Suppressor macrophage treated with lipopolysaccharide for 1 hour (primary cell): Measurements from ENCODE around the gene PITPNC1.
A peak's percentile ranks its signal among the peaks of the same experiment; 100 is the strongest.
"Not testable (repeated sequence)": the region's sequence is repeated elsewhere in the genome, so short reads cannot be mapped to it uniquely, and the experiment has no call there.

ENCODE experiments used
- DNase-seq, 3 donors: peaks; one replicate each; pipeline ENCODE4 v3.0.0-alpha.2; 2020 to 2022

Gene PITPNC1

DNA sequence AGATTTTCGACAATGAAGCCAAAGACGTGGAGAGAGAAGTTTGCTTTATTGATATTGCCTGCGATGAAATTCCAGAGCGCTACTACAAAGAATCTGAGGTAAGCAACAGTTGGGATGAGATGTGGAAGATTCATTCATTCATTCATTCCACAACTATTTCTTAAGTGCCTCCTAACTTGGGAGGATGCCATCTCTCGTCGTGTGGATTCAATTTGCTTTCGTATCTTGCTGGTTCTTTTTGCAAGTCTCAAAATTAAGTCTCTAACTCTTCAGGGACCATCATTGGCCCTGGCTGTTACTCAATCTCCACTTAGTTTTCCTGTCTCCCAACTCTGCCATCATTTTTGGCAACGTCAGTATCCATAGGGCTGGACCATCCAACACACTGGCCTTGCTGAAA is 255.1 kb downstream of the PITPNC1 start:
- no peak for DNase-seq

GRCh38 chr17:67633751-67634211 is 256.7 kb downstream of the PITPNC1 start:
- no peak for DNase-seq

DNA sequence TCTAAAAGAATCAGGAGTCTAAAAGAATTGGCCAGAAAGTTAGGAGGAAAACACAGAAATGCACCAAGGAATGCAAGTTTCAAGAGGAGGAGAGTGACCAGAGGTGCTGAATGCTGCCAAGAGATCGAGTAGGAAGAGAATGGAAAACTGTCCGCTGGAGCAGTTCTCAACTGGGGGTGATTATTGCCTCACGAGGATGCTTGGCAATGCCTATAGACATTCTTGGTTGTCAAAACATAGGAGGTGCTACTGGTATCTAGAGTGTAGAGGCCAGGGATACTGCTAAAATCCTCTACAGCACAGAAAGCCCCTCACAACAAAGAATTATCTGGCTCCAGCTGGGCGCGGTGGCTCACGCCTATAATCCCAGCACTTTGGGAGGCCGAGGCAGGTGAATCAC is 258.6 kb downstream of the PITPNC1 start:
- no peak for DNase-seq

- DNase-seq: no peak
These were observed 259.2 kb downstream of the PITPNC1 start for GRCh38 chr17:67636312-67636711.

GRCh38 chr17:67636834-67637520 is 259.9 kb downstream of the PITPNC1 start:
- DNase-seq: no peak

DNA sequence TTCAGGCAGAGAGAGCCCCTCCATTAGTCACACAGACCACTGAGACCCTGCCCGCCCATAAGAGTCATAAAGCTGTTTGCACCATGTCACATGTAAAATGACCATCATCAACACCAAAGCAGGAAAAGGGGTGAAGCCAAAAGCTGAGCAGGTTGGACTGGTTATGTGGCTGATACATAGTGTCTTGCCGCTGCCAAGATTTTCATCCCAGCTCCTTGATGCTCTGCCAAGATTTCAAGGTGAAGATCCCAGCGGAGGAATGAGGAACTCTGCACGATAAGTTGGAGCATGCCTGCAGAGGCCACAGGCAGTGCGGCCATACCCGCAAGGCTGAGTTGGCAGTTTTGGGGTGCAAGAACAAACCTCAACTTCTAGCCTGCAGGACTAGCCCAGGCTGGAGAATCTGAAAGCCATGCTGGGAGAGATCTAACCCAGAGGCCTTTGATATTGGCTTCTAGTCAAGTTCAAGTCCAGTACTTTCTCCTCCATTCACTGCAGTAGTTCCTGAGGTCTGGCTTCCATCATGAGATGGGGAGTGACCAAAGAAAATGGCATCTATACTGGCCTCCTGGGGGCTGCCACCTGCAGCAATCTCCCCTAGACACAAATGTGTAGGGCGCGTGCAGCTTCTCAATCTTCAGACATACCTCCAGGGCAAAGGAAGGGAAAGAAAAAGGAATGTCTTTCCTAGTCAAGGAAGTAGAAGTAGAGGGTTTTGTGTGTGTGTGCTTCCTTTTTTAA is 261.0 kb downstream of the PITPNC1 start:
- DNase-seq: no peak

DNA sequence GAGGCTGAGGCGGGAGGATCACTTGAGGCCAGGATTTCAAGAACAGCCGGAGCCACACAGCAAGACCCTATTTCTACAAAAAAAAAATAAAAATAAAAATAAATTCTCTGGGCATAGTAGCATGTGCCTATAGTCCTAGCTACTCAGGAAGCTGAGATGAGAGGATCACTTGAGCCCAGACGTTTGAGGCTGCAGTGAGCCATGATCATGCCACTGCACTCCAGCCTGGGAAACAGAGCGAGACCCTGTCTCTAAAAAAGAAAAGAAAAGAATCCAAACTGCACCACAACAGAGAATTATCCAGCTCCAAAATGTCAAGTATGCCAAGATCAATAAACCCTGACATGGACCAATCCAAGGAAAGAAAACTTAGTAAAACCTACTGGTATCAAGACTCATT is 261.8 kb downstream of the PITPNC1 start:
- DNase-seq: no peak

- no peak for DNase-seq
These were observed 262.5 kb downstream of the PITPNC1 start for GRCh38 chr17:67639555-67639954.

DNA sequence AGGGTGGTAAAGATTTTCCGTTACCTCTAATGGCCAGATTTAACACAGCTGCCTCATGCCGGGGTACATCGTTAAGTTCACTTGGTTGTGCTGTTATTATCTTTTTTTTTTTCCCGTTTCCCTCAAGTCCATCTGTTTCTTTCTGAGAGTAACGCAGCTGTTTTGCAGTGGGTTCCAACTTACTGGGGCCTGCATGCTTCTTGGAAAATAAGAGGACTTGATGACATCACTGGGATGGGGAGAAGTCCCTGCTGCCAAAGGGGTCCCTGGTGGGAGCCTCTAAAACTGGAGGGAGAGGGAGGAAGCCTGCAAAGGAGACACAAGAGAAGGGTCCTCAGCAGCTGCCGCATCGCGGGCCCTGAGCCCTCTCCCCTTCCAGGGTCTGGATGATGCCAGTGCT is 262.9 kb downstream of the PITPNC1 start:
- DNase-seq: no peak

DNA sequence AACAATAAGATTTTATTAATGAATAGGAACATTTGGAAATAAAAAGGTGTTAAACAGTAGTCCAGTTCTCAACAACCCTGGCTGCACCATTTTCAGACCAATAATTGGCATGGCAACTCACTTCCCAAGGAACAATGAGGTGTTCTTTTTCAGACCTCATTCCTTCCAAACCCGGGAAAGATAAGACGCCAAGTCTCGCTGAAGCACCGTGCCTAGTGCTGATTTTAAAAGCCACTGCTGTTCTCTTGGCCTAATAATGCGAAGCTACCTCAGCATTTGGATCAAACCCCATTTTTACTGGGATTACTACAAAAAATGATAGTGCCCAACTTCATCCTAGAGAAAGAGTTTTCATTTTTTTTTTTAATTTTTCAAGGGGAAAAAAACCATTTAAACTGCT is 265.4 kb downstream of the PITPNC1 start:
- DNase-seq: no peak

- DNase-seq: no peak
These were observed 267.0 kb downstream of the PITPNC1 start for GRCh38 chr17:67644061-67644460.

DNA sequence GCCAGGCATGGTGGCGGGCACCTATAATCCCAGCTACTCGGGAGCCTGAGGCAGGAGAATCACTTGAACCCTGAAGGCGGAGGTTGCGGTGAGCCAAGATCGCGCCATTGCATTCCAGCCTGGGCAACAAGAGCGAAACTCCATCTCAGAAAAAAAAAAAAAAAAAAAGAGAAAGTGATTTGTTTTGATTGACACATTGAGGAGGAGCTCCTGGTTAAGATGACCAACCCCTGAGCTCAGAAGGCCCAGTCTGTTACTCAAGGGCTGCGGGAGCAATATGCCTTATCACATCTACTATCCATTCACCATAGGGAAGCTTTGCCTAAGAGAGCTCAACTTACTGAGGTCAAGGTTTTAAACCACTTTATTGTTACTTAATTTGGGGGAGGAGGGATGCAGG is 268.1 kb downstream of the PITPNC1 start:
- DNase-seq: not testable (repeated sequence)

GRCh38 chr17:67646472-67646871 is 269.4 kb downstream of the PITPNC1 start:
- no peak for DNase-seq

- DNase-seq: no peak
These were observed 270.4 kb downstream of the PITPNC1 start for GRCh38 chr17:67647482-67647881.

DNA sequence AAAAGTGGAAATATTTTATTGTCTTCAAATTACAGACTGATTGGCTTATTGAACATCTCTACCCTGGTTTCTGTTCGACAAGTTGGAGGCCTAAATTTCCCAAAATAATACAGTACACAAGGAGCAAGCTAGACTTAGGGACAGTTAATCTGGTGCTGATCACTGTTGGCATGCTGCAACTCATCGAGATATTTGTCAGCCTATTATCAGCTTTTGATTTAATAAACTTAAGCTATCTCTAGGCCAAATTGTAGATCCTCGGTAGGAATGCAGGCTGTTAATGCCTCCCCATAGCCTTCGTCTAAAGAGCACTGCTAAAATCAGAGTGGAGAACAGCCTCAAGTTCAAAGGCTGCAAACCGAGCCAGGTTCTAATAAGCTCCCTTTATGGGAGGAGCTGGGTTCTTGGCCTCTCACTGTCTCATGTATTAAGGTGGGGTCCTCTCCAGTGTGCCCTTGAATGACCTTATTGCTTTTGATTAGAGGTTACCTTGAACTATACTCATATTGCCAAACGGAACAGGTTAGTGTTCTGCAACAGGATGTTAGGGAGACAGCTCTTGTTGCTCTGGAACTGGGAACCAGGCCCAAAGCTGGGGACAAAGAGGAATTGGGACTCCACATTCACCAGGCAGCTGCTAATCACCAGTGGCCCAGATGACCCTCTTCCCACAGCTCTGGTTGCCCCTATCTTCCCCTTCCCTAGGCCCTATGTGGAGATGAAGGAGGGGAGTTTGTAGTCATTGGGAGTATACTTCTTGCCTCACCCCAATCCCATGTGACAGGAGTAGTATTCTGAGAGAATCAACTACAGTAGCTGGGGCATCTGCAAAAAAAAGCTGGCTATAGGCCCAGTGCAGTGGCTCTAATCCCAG is 271.2 kb downstream of the PITPNC1 start:
- DNase-seq: peak in 1 of 3 donors; percentile 10

DNA sequence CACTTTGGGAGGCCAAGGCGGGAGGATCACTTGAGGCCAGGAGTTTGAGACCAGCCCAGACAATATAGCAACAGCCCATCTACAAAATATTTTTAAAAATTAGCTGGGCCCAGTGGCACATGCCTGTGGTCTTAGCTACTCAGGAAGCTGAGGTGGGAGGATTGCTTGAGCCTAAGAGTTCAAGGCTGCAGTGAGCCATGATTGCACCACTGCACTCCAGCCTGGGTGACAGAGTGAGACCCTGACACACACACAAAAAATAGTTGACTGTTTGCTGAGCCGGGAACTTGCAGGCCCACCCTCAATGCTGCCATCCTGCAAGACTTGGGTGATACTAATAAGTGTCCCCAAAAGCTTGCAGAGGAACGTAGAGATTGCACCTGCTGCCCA is 271.8 kb downstream of the PITPNC1 start:
- DNase-seq: not testable (repeated sequence)

- no peak for DNase-seq
These were observed 272.8 kb downstream of the PITPNC1 start for GRCh38 chr17:67649891-67650290.

DNA sequence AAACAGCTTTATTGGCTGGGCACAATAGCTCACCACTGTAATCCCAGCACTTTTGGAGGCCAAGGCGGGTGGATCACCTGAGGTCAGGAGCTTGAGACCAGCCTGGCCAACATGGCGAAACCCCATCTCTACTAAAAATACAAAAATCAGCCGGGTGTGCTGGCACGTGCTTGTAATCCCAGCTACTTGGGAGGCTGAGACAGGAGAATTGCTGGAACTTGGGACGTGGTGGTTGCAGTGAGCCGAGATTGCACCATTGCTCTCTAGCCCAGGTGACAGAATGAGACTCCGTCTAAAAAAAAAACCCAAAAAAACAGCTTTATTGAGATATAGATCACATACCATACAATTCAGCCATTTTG is 274.1 kb downstream of the PITPNC1 start:
- not testable (repeated sequence) for DNase-seq

GRCh38 chr17:67652433-67652832 is 275.4 kb downstream of the PITPNC1 start:
- no peak for DNase-seq

GRCh38 chr17:67655478-67656148 is 278.5 kb downstream of the PITPNC1 start:
- DNase-seq: no peak

DNA sequence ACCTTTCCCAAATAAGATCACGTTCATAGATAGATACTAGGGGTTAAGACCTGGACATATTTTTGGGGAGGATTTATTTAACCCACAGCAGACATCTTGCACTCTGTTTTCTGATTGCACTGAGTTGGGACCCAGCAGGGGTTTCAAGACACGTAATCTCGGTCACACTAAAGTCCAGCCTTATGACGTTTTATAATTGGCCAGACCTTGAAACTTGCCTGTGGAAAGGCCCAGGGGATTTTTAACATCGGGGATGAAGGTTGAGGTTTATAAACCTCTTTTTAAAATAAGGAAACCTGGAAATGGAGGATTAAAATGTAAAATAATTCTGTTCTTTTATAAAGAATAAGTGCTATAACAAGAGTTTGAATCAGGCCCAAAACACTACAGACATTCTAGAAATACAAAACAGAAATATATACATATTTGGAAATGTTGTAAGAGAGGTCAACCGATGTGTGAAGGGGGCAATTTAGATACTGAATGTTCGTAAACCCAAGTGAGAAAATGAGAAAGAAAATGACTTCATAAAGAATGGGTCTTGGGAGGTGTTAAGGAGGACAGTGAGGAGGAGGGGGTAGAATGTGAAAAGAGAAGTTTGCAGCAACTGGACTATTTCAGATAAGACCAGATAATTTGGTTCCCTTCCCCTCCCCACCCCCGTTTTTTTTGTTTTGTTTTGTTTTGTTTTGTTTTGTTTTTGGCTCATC is 279.6 kb downstream of the PITPNC1 start:
- no peak for DNase-seq

DNA sequence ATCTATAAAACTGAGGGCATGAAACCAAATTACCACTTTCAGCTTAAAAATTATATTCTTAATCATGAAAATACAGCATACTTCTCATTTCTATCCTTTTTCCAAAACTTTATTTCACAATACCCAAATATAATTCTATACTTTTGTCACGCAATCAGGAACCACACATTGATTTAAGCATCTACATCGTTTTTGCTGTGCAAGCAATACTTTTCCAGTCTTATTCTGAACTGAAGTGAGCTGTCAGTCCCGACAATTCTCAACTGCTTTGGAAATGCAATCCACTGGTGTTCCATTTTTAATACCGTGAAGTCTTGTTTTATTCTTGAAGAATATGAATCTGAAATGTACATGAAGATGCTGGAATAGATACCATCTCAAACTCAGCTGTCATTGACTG is 280.5 kb downstream of the PITPNC1 start:
- DNase-seq: no peak
